Nephron (organoid): ENCODE data around the gene CHN2.
"Not testable (repeated sequence)": the region's sequence is repeated elsewhere in the genome, so short reads cannot be mapped to it uniquely, and the experiment has no call there.

Experiments
- H3K27ac Mint-ChIP-seq, 3 experiments: 2 replicates each; pipeline ENCODE4 v1.8.0; 2020; ENCODE audit warnings: mixed read lengths in 3 of 3, mild to moderate bottlenecking in 2 of 3, moderate library complexity in 1 of 3
- H3K27me3 Mint-ChIP-seq: 2 replicates; pipeline ENCODE4 v1.8.0; 2021; ENCODE audit warnings: low read depth, mild to moderate bottlenecking, moderate library complexity, mixed read lengths
- H3K36me3 Mint-ChIP-seq: 2 replicates; pipeline ENCODE4 v1.8.0; 2020; ENCODE audit warnings: low read depth, mixed read lengths
- H3K4me1 Mint-ChIP-seq: 2 replicates; pipeline ENCODE4 v1.8.0; 2020; ENCODE audit warnings: mixed read lengths
- H3K4me3 Mint-ChIP-seq, 3 experiments: 2 replicates each; pipeline ENCODE4 v1.8.0; 2020; ENCODE audit warnings: mild to moderate bottlenecking in 3 of 3, mixed read lengths in 3 of 3, moderate library complexity in 2 of 3
- H3K9me3 Mint-ChIP-seq: 2 replicates; pipeline ENCODE4 v1.8.0; 2020; ENCODE audit warnings: mixed read lengths
- CTCF ChIP-seq, 3 experiments: fragments of 200-600 bp; sonication (generic); IDR thresholded peaks; one replicate each; pipeline ENCODE4 v1.5.0; 2021; ENCODE audit warnings: antibody characterized with exemption in 3 of 3; ENCODE audit not compliant: unreplicated experiment in 3 of 3

CHN2 gene

GRCh38 chr7:29255906-29256692, 61.5 kb downstream of the CHN2 start:
- no peak overlapping the region for H3K4me3 Mint-ChIP-seq
- no peak for TF ChIP-seq CTCF (IDR thresholded peaks at IDR 0.05; ENCODE audit: unreplicated experiment in 3 of 3)
- H3K9me3 Mint-ChIP-seq: no peaks in the 10 kb centered on the region
- peaks cover 2% of the 10 kb centered on the region for H3K36me3 Mint-ChIP-seq
- no peak overlapping the region for H3K27ac Mint-ChIP-seq
- H3K27me3 Mint-ChIP-seq: peaks cover 2% of the 10 kb centered on the region
- H3K4me1 Mint-ChIP-seq: no peaks in the 10 kb centered on the region

- peaks cover 3% of the 10 kb centered on the region for H3K36me3 Mint-ChIP-seq
- no peaks in the 10 kb centered on the region for H3K4me1 Mint-ChIP-seq
- no peak for TF ChIP-seq CTCF (IDR thresholded peaks at IDR 0.05; ENCODE audit: unreplicated experiment in 3 of 3)
Observed at GRCh38 chr7:29256693-29257002, 62.1 kb downstream of the CHN2 start.

GRCh38 chr7:29258951-29259350, 64.4 kb downstream of the CHN2 start:
- Mint-ChIP-seq H3K4me1 (no peaks in the 10 kb centered on the region), H3K36me3 (peaks cover 11% of the 10 kb centered on the region), H3K4me3 (no peak overlapping the region), H3K9me3 (no peaks in the 10 kb centered on the region), H3K27ac (no peak overlapping the region), H3K27me3 (peaks cover 4% of the 10 kb centered on the region)
- TF ChIP-seq CTCF (IDR thresholded peaks at IDR 0.05; ENCODE audit: unreplicated experiment in 3 of 3): no peak

More at GRCh38 chr7:29256693-29257002, 62.1 kb downstream of the CHN2 start:
- no peak overlapping the region for H3K27ac Mint-ChIP-seq
- no peaks in the 10 kb centered on the region for H3K9me3 Mint-ChIP-seq
- H3K4me3 Mint-ChIP-seq: no peak overlapping the region
- peaks cover 4% of the 10 kb centered on the region for H3K27me3 Mint-ChIP-seq

GRCh38 chr7:29262191-29262917, 67.8 kb downstream of the CHN2 start:
- H3K4me3 Mint-ChIP-seq: no peak overlapping the region
- H3K36me3 Mint-ChIP-seq: peaks cover 20% of the 10 kb centered on the region
- no peak for TF ChIP-seq CTCF (IDR thresholded peaks at IDR 0.05; ENCODE audit: unreplicated experiment in 3 of 3)
- peaks cover 8% of the 10 kb centered on the region for H3K9me3 Mint-ChIP-seq
- no peaks in the 10 kb centered on the region for H3K4me1 Mint-ChIP-seq
- H3K27me3 Mint-ChIP-seq: peaks cover 4% of the 10 kb centered on the region
- H3K27ac Mint-ChIP-seq: no peak overlapping the region

- H3K4me1 Mint-ChIP-seq, H3K27me3 Mint-ChIP-seq, H3K9me3 Mint-ChIP-seq, H3K4me3 Mint-ChIP-seq, H3K27ac Mint-ChIP-seq: not testable (repeated sequence)
- H3K36me3 Mint-ChIP-seq: peaks cover 20% of the 10 kb centered on the region
Observed at GRCh38 chr7:29263601-29264207, 69.1 kb downstream of the CHN2 start.

- Mint-ChIP-seq H3K27ac (peak overlapping the region; percentile 10 to 64 (median 48)), H3K9me3 (peaks cover 8% of the 10 kb centered on the region), H3K4me1 (no peaks in the 10 kb centered on the region), H3K36me3 (peaks cover 20% of the 10 kb centered on the region), H3K4me3 (no peak overlapping the region), H3K27me3 (peaks cover 4% of the 10 kb centered on the region)
- no peak for TF ChIP-seq CTCF (IDR thresholded peaks at IDR 0.05; ENCODE audit: unreplicated experiment in 3 of 3)
Observed at GRCh38 chr7:29265208-29265923, 70.8 kb downstream of the CHN2 start.
